Liver (tissue), 9 donors: ENCODE results near the gene DGKD. TPM values are rescaled to one million over a fixed set of nuclear protein-coding genes. Genes with fewer than 3 reads are reported as not detected.

Experiments
- DNase-seq: peaks from one replicate; pipeline ENCODE4 v3.0.0-alpha.2; 2017; ENCODE audit warnings: low spot score
- H3K27ac ChIP-seq, 2 donors: one replicate each; pipeline ENCODE4 v1.7.0; 2013; ENCODE audit warnings: inconsistent platforms in 2 of 2, low read length in 2 of 2, control low read depth in 1 of 2, low read depth in 1 of 2, mild to moderate bottlenecking in 1 of 2
- H3K27me3 ChIP-seq, 4 donors: one replicate each; pipeline versions ENCODE4 v1.6.1 to v1.7.0; 2013; ENCODE audit warnings: low read length in 3 of 4, inconsistent platforms in 1 of 4, mild to moderate bottlenecking in 1 of 4, moderate library complexity in 1 of 4; ENCODE audit not compliant: control insufficient read depth in 4 of 4, insufficient read depth in 4 of 4
- H3K36me3 ChIP-seq, 4 donors: one replicate each; pipeline versions ENCODE4 v1.6.1 to v1.7.0; 2013; ENCODE audit warnings: low read length in 3 of 4, mild to moderate bottlenecking in 3 of 4, low read depth in 1 of 4, moderate library complexity in 1 of 4; ENCODE audit not compliant: control insufficient read depth in 4 of 4, insufficient read depth in 3 of 4
- H3K4me1 ChIP-seq, 4 donors: one replicate each; pipeline versions ENCODE4 v1.6.1 to v1.7.0; 2013; ENCODE audit warnings: low read length in 3 of 4, mild to moderate bottlenecking in 3 of 4, moderate library complexity in 1 of 4; ENCODE audit not compliant: control insufficient read depth in 4 of 4, insufficient read depth in 4 of 4
- H3K4me3 ChIP-seq, 3 donors: one replicate each; pipeline versions ENCODE4 v1.6.1 to v1.7.0; 2013; ENCODE audit warnings: low read length in 3 of 3, control low read depth in 1 of 3, low read depth in 1 of 3, mild to moderate bottlenecking in 1 of 3
- H3K9ac ChIP-seq, 2 donors: one replicate each; pipeline ENCODE4 v1.7.0; 2013; ENCODE audit warnings: low read length in 2 of 2, mild to moderate bottlenecking in 2 of 2, moderate library complexity in 2 of 2, control low read depth in 1 of 2, low read depth in 1 of 2
- H3K9me3 ChIP-seq, 4 donors: one replicate each; pipeline versions ENCODE4 v1.6.1 to v1.7.0; 2013; ENCODE audit warnings: low read length in 3 of 4; ENCODE audit not compliant: control insufficient read depth in 4 of 4
- ATF3 ChIP-seq: IDR thresholded peaks from 2 replicates; pipeline ENCODE4 v1.6.1; 2016; ENCODE audit warnings: antibody characterized with exemption
- EGR1 ChIP-seq, 2 donors: IDR thresholded peaks; 2 replicates each; pipeline ENCODE4 v1.6.1; 2016 to 2018; ENCODE audit warnings: antibody characterized with exemption in 2 of 2, low read depth in 2 of 2
- FOXA1 ChIP-seq: IDR thresholded peaks from 2 replicates; pipeline ENCODE4 v1.6.1; 2016; ENCODE audit warnings: antibody characterized with exemption
- FOXA2 ChIP-seq: IDR thresholded peaks from 2 replicates; pipeline ENCODE4 v1.6.1; 2016; ENCODE audit warnings: antibody characterized with exemption
- GABPA ChIP-seq, 2 donors: IDR thresholded peaks in 1 of 2; conservative IDR thresholded peaks in 1 of 2; 2 replicates each; pipeline ENCODE4 v1.6.1; 2016; ENCODE audit warnings: antibody characterized with exemption in 2 of 2, mild to moderate bottlenecking in 1 of 2, moderate library complexity in 1 of 2
- HNF4A ChIP-seq, 2 donors: conservative IDR thresholded peaks; 2 replicates each; pipeline ENCODE4 v1.6.1; 2016; ENCODE audit warnings: antibody characterized with exemption in 2 of 2, mild to moderate bottlenecking in 2 of 2
- HNF4G ChIP-seq: IDR thresholded peaks from 2 replicates; pipeline ENCODE4 v1.6.1; 2016; ENCODE audit warnings: antibody characterized with exemption
- JUND ChIP-seq, 2 donors: IDR thresholded peaks; 2 replicates each; pipeline ENCODE4 v1.6.1; 2016; ENCODE audit warnings: antibody characterized with exemption in 2 of 2
- MAX ChIP-seq: IDR thresholded peaks from 2 replicates; pipeline ENCODE4 v1.6.1; 2016; ENCODE audit warnings: antibody characterized with exemption
- NR2F2 ChIP-seq: IDR thresholded peaks from 2 replicates; pipeline ENCODE4 v1.6.1; 2016; ENCODE audit warnings: antibody characterized with exemption
- RAD21 ChIP-seq, 2 donors: IDR thresholded peaks; 2 replicates each; pipeline ENCODE4 v1.6.1; 2016; ENCODE audit warnings: antibody characterized with exemption in 2 of 2, mild to moderate bottlenecking in 2 of 2
- REST ChIP-seq: IDR thresholded peaks from 2 replicates; pipeline ENCODE4 v1.6.1; 2016; ENCODE audit warnings: antibody characterized with exemption, mild to moderate bottlenecking
- RXRA ChIP-seq, 2 donors: IDR thresholded peaks; 2 replicates each; pipeline ENCODE4 v1.6.1; 2017 to 2018; ENCODE audit warnings: antibody characterized with exemption in 2 of 2, mild to moderate bottlenecking in 1 of 2
- SP1 ChIP-seq: IDR thresholded peaks from 2 replicates; pipeline ENCODE4 v1.6.1; 2018; ENCODE audit warnings: antibody characterized with exemption, mild to moderate bottlenecking
- TAF1 ChIP-seq: conservative IDR thresholded peaks from 2 replicates; pipeline ENCODE4 v1.6.1; 2016; ENCODE audit warnings: antibody characterized with exemption, mild to moderate bottlenecking
- YY1 ChIP-seq: IDR thresholded peaks from 2 replicates; pipeline ENCODE4 v1.6.1; 2016; ENCODE audit warnings: antibody characterized with exemption, mild to moderate bottlenecking
- ZBTB33 ChIP-seq: IDR thresholded peaks from 2 replicates; pipeline ENCODE4 v1.6.1; 2016; ENCODE audit warnings: antibody characterized with exemption
- WGBS: extraction: QIAGEN DNeasy Blood & Tissue Kit; methylation state at CpG from one replicate; pipeline ENCODE4 v1.1.7; 2013; 5-methylcytosine and 5-hydroxymethylcytosine counted together
- polyA plus RNA-seq, 2 donors: library from polyadenylated mRNA; stranded (reverse) in 1 of 2; unstranded in 1 of 2; fragments of 200-250 nt in 1 of 2; fragments of >200 nt in 1 of 2; fragmentation: Nextera tagmentation in 1 of 2; extraction: Ambion mirVana in 1 of 2; gene quantifications; one replicate each; pipeline versions ENCODE4 v1.2.1 to v1.2.3, GENCODE V29; 2013 to 2015
- total RNA-seq, 2 donors: library from RNA; depleted of rRNA; stranded (reverse); fragments of >200 nt; gene quantifications; one replicate each; pipeline ENCODE4 v1.2.3, GENCODE V29; 2014
- TF ChIP-seq, protein P1 (sequence below): fragments of 150-350 bp; IDR thresholded peaks from 2 replicates; pipeline ENCODE4 v1.5.1; 2017; ENCODE audit warnings: improper control_type of control experiment, low read depth, low read length; ENCODE audit not compliant: missing input control
- donor health status: healthy.
- donor health status: healthy.
- donor health status: healthy.
- donor health status: healthy.
- donor health status: healthy.

The DGKD gene
- total and polyA plus RNA-seq, 4 donors = 4.8 to 16.4 (median 8.2) TPM

DNA sequence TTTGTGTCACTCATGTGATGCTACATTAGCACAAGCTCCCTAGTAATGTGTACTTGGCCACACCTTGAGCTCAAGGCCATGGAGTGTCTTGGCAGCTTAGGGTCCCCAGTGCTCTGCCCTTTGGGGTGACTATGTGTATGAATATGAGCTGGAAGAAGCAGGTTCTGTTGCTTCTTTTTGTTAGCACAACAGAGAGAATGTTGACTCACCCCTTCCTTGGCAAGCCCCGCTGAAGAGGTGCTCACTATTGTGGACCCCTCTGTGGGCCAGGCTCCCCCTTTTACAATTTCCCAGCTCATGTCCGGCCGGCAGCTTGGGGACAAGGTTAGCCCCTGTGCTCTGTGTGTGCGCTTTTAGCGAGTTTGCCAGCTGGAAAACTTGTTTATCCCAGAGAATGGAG is 48.1 kb downstream of the DGKD start:
- TF ChIP-seq HNF4A (conservative IDR thresholded peaks at IDR 0.05) (no peak), MAX (no peak), GABPA (IDR thresholded peaks at IDR 0.05 in 1 of 2, conservative IDR thresholded peaks at IDR 0.05 in 1 of 2) (no peak), RXRA (IDR thresholded peaks at IDR 0.05) (no peak), ZBTB33 (no peak), HNF4G (no peak), JUND (IDR thresholded peaks at IDR 0.05) (no peak), FOXA1 (no peak)
- H3K9ac ChIP-seq = no peak overlapping the region
- peaks cover 0 to 10% (median 4%) of the 10 kb centered on the region in 4 donors for H3K36me3 ChIP-seq
- WGBS = 93% methylated on average over 5 of the region's 5 CpGs
- no peaks in the 10 kb centered on the region for H3K9me3 ChIP-seq
- no peak overlapping the region for H3K27ac ChIP-seq
- no peak for DNase-seq
- H3K27me3 ChIP-seq = no peaks in the 10 kb centered on the region
- H3K4me1 ChIP-seq = peaks cover 0 to 2% (median under 1%) of the 10 kb centered on the region in 4 donors
- no peak overlapping the region for H3K4me3 ChIP-seq

- Histone ChIP-seq H3K9ac (no peak overlapping the region), H3K27me3 (no peaks in the 10 kb centered on the region), H3K27ac (no peak overlapping the region), H3K4me3 (no peak overlapping the region), H3K4me1 (peaks cover 2 to 6% (median 4%) of the 10 kb centered on the region in 4 donors), H3K36me3 (peaks cover 0 to 10% (median 4%) of the 10 kb centered on the region in 4 donors), H3K9me3 (no peaks in the 10 kb centered on the region)
- DNase-seq = no peak
- TF ChIP-seq JUND (IDR thresholded peaks at IDR 0.05) (no peak), ZBTB33 (no peak), FOXA1 (no peak), YY1 (no peak), RAD21 (IDR thresholded peaks at IDR 0.05) (no peak), GABPA (IDR thresholded peaks at IDR 0.05 in 1 of 2, conservative IDR thresholded peaks at IDR 0.05 in 1 of 2) (no peak), SP1 (no peak), FOXA2 (no peak), MAX (no peak), ATF3 (no peak), TAF1 (no peak), HNF4G (no peak), NR2F2 (no peak), EGR1 (IDR thresholded peaks at IDR 0.05; ENCODE audit: low read depth in 2 of 2) (no peak), RXRA (IDR thresholded peaks at IDR 0.05) (no peak), HNF4A (conservative IDR thresholded peaks at IDR 0.05) (no peak), REST (no peak)
- TF ChIP-seq, protein P1, sequence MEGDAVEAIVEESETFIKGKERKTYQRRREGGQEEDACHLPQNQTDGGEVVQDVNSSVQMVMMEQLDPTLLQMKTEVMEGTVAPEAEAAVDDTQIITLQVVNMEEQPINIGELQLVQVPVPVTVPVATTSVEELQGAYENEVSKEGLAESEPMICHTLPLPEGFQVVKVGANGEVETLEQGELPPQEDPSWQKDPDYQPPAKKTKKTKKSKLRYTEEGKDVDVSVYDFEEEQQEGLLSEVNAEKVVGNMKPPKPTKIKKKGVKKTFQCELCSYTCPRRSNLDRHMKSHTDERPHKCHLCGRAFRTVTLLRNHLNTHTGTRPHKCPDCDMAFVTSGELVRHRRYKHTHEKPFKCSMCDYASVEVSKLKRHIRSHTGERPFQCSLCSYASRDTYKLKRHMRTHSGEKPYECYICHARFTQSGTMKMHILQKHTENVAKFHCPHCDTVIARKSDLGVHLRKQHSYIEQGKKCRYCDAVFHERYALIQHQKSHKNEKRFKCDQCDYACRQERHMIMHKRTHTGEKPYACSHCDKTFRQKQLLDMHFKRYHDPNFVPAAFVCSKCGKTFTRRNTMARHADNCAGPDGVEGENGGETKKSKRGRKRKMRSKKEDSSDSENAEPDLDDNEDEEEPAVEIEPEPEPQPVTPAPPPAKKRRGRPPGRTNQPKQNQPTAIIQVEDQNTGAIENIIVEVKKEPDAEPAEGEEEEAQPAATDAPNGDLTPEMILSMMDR = no peak
- WGBS = 89% methylated on average over 5 of the region's 5 CpGs
Observed at GRCh38 chr2:233402789-233403188, 48.5 kb downstream of the DGKD start.
